ENCODE results near the gene NFX1.
"Not testable (repeated sequence)": the region's sequence is repeated elsewhere in the genome, so short reads cannot be mapped to it uniquely, and the experiment has no call there.

NFX1 gene

GRCh38 chr9:33393581-33393980 is 103.3 kb downstream of the NFX1 start:
- no peak for DNase-seq

GRCh38 chr9:33393986-33394385 is 103.7 kb downstream of the NFX1 start:
- not testable (repeated sequence) for DNase-seq

- not testable (repeated sequence) for DNase-seq
These were observed 105.0 kb downstream of the NFX1 start for GRCh38 chr9:33395159-33395879.

- not testable (repeated sequence) for DNase-seq
These were observed 107.5 kb downstream of the NFX1 start for GRCh38 chr9:33397801-33398200.

- DNase-seq: not testable (repeated sequence)
These were observed 108.7 kb downstream of the NFX1 start for GRCh38 chr9:33399047-33399446.

- not testable (repeated sequence) for DNase-seq
These were observed 111.5 kb downstream of the NFX1 start for GRCh38 chr9:33401809-33402208.

- not testable (repeated sequence) for DNase-seq
These were observed 112.1 kb downstream of the NFX1 start, which contains the start of gene AQP7 for GRCh38 chr9:33402371-33402770. Gene AQP7, minus strand, starts transcription at chr9:33402568. Its CDS starts 1,306 bp downstream, at chr9:33401262.

GRCh38 chr9:33403941-33404787 is 113.8 kb downstream of the NFX1 start:
- no peak for DNase-seq

GRCh38 chr9:33404788-33405362 is 114.6 kb downstream of the NFX1 start:
- DNase-seq: no peak

- no peak for DNase-seq
These were observed 116.7 kb downstream of the NFX1 start for GRCh38 chr9:33407061-33407460.

GRCh38 chr9:33408087-33408486 is 117.8 kb downstream of the NFX1 start:
- DNase-seq: no peak

GRCh38 chr9:33414268-33414667 is 124.0 kb downstream of the NFX1 start:
- DNase-seq: no peak

- no peak for DNase-seq
These were observed 124.7 kb downstream of the NFX1 start for GRCh38 chr9:33414889-33415500.

GRCh38 chr9:33415501-33416038 is 125.3 kb downstream of the NFX1 start:
- DNase-seq: peak; percentile 25

- no peak for DNase-seq
These were observed 126.7 kb downstream of the NFX1 start for GRCh38 chr9:33416996-33417395.

- no peak for DNase-seq
These were observed 127.8 kb downstream of the NFX1 start for GRCh38 chr9:33418090-33418489.

- no peak for DNase-seq
These were observed 129.5 kb downstream of the NFX1 start for GRCh38 chr9:33419708-33420303.

All from NCI-H1092 (cell line).